IMR-90 (cell line): ENCODE data around the gene IGF1. TPM values are rescaled to one million over a fixed set of nuclear protein-coding genes. Genes with fewer than 3 reads are reported as not detected.

Source experiments
- ATAC-seq: fragments of 200-7000 bp; cut with Tn5 transposase; 2 replicates; pipeline ENCODE4 v1.9.1; 2020; ENCODE audit warnings: low read depth, mild to moderate bottlenecking, moderate library complexity
- BruUV-seq: library from RNA; stranded (reverse); fragments of 400-500 nt; replicated peaks from 2 replicates; lab custom pipeline; 2021; lab: Mats Ljungman, UMichigan
- CTCF ChIA-PET: fragments of 300-600 bp; formaldehyde crosslinking; extraction: SDS; loops from one replicate; lab custom pipeline; 2021; ENCODE audit warnings: antibody characterized with exemption; lab: Yijun Ruan, JAX
- POLR2A ChIA-PET: fragments of 300-600 bp; sonication (Branson Sonifier 250); formaldehyde crosslinking; loops from one replicate; lab custom pipeline; 2022; ENCODE audit warnings: antibody characterized with exemption; ENCODE audit not compliant: unreplicated experiment; lab: Charles Lee
- DNase-seq: peaks from one replicate; pipeline ENCODE4 v3.0.0; 2013
- H2AFZ ChIP-seq: replicated peaks from 2 replicates; pipeline ENCODE3; 2013; ENCODE audit warnings: low read length, mild to moderate bottlenecking; ENCODE audit not compliant: poor library complexity
- H2AK5ac ChIP-seq: 2 replicates; pipeline ENCODE4 v1.6.1; 2013; ENCODE audit warnings: low read depth, low read length, inconsistent platforms
- H2AK9ac ChIP-seq: replicated peaks from 2 replicates; pipeline ENCODE3; 2013; ENCODE audit warnings: mild to moderate bottlenecking, low read depth, low read length, moderate library complexity; ENCODE audit not compliant: poor library complexity
- H2BK120ac ChIP-seq: 2 replicates; pipeline ENCODE4 v1.6.1; 2013; ENCODE audit warnings: low read depth, low read length, inconsistent platforms
- H2BK15ac ChIP-seq: 3 replicates; pipeline ENCODE4 v1.6.1; 2013; ENCODE audit warnings: low read depth, low read length, inconsistent platforms
- H2BK20ac ChIP-seq: 2 replicates; pipeline ENCODE4 v1.6.1; 2013; ENCODE audit warnings: low read depth, mild to moderate bottlenecking, inconsistent platforms, low read length, moderate library complexity
- H2BK5ac ChIP-seq: 2 replicates; pipeline ENCODE4 v1.6.1; 2013; ENCODE audit warnings: mild to moderate bottlenecking, low read depth, low read length, inconsistent platforms; ENCODE audit not compliant: poor library complexity, severe bottlenecking
- H3K14ac ChIP-seq: replicated peaks from 2 replicates; pipeline ENCODE4 v1.6.1; 2013; ENCODE audit warnings: low read depth, low read length, inconsistent platforms
- H3K18ac ChIP-seq: 2 replicates; pipeline ENCODE4 v1.6.1; 2013; ENCODE audit warnings: low read depth, low read length, control low read depth
- H3K23ac ChIP-seq: 2 replicates; pipeline ENCODE4 v1.6.1; 2013; ENCODE audit warnings: low read depth, low read length, inconsistent platforms
- H3K27ac ChIP-seq: 2 replicates; pipeline ENCODE4 v1.5.1; 2013; ENCODE audit warnings: mild to moderate bottlenecking, control low read depth, low read length; ENCODE audit not compliant: insufficient read depth
- H3K27me3 ChIP-seq: 2 replicates; pipeline ENCODE4 v1.6.1; 2013; ENCODE audit warnings: low read length; ENCODE audit not compliant: control insufficient read depth, insufficient read depth
- H3K36me3 ChIP-seq: 2 replicates; pipeline ENCODE4 v1.6.1; 2013; ENCODE audit warnings: low read length, mixed read lengths; ENCODE audit not compliant: control insufficient read depth, insufficient read depth
- H3K4ac ChIP-seq: 2 replicates; pipeline ENCODE4 v1.6.1; 2013; ENCODE audit warnings: low read depth, low read length, inconsistent platforms
- H3K4me1 ChIP-seq: 2 replicates; pipeline ENCODE4 v1.6.1; 2013; ENCODE audit warnings: low read length, mixed read lengths; ENCODE audit not compliant: control insufficient read depth, insufficient read depth
- H3K4me2 ChIP-seq: 2 replicates; pipeline ENCODE4 v1.6.1; 2013; ENCODE audit warnings: low read depth, mild to moderate bottlenecking, control low read depth, low read length, moderate library complexity
- H3K4me3 ChIP-seq: 2 replicates; pipeline ENCODE4 v1.5.1; 2013; ENCODE audit warnings: low read depth, mild to moderate bottlenecking, control low read depth, low read length, moderate library complexity; ENCODE audit not compliant: insufficient read depth
- H3K56ac ChIP-seq: 2 replicates; pipeline ENCODE4 v1.6.1; 2013; ENCODE audit warnings: low read length, inconsistent platforms; ENCODE audit not compliant: insufficient read depth; ENCODE audit errors: extremely low read depth
- H3K79me1 ChIP-seq, 2 experiments: 2 replicates each; pipeline ENCODE4 v1.6.1; 2013; ENCODE audit warnings: low read length in 2 of 2, inconsistent platforms in 1 of 2, low read depth in 1 of 2
- H3K9ac ChIP-seq: 2 replicates; pipeline ENCODE4 v1.6.1; 2013; ENCODE audit warnings: low read depth, low read length, control low read depth
- H3K9me1 ChIP-seq: 2 replicates; pipeline ENCODE4 v1.6.1; 2013; ENCODE audit warnings: low read length, inconsistent platforms; ENCODE audit not compliant: insufficient read depth
- H3K9me3 ChIP-seq: 2 replicates; pipeline ENCODE4 v1.6.1; 2013; ENCODE audit warnings: low read length; ENCODE audit not compliant: control insufficient read depth, insufficient read depth
- H4K20me1 ChIP-seq: 2 replicates; pipeline ENCODE4 v1.6.1; 2013; ENCODE audit warnings: low read length, inconsistent platforms; ENCODE audit not compliant: insufficient read depth
- H4K5ac ChIP-seq: 2 replicates; pipeline ENCODE4 v1.6.1; 2013; ENCODE audit warnings: mild to moderate bottlenecking, low read depth, low read length, control low read depth
- H4K8ac ChIP-seq, 2 experiments: 2 replicates each; pipeline ENCODE4 v1.6.1; 2013; ENCODE audit warnings: low read depth in 2 of 2, low read length in 2 of 2, control low read depth in 1 of 2, inconsistent platforms in 1 of 2
- H4K91ac ChIP-seq: 2 replicates; pipeline ENCODE4 v1.6.1; 2013; ENCODE audit warnings: low read depth, low read length, inconsistent platforms; ENCODE audit not compliant: insufficient read depth
- BHLHE40 ChIP-seq: fragments of 150-350 bp; IDR thresholded peaks from 2 replicates; pipeline ENCODE4 v1.6.1; 2016; ENCODE audit warnings: mild to moderate bottlenecking, low read depth, low read length
- CEBPB ChIP-seq: IDR thresholded peaks from 2 replicates; pipeline ENCODE4 v1.6.1; 2012; ENCODE audit warnings: low read depth, low read length, improper control_type of control experiment
- CHD1 ChIP-seq: IDR thresholded peaks from 2 replicates; pipeline ENCODE4 v1.6.1; 2012; ENCODE audit warnings: low read depth, low read length, improper control_type of control experiment
- CTCF ChIP-seq: conservative IDR thresholded peaks from 2 replicates; pipeline ENCODE4 v1.5.1; 2012; ENCODE audit warnings: mild to moderate bottlenecking, low read depth, low read length, improper control_type of control experiment
- ELK1 ChIP-seq: fragments of 150-350 bp; IDR thresholded peaks from 2 replicates; pipeline ENCODE4 v1.6.1; 2016; ENCODE audit warnings: low read depth, mild to moderate bottlenecking, low read length, moderate library complexity, borderline replicate concordance
- FOS ChIP-seq: fragments of 150-350 bp; IDR thresholded peaks from 2 replicates; pipeline ENCODE4 v1.6.1; 2016; ENCODE audit warnings: low read depth, low read length
- MAFK ChIP-seq: IDR thresholded peaks from 2 replicates; pipeline ENCODE4 v1.6.1; 2012; ENCODE audit warnings: low read depth, low read length, improper control_type of control experiment
- MAZ ChIP-seq: IDR thresholded peaks from 2 replicates; pipeline ENCODE4 v1.6.1; 2012; ENCODE audit warnings: low read depth, mild to moderate bottlenecking, low read length, improper control_type of control experiment, moderate library complexity, borderline replicate concordance
- MXI1 ChIP-seq: IDR thresholded peaks from 2 replicates; pipeline ENCODE4 v1.6.1; 2012; ENCODE audit warnings: low read depth, mild to moderate bottlenecking, low read length, moderate library complexity, borderline replicate concordance
- NFE2L2 ChIP-seq: fragments of 150-350 bp; IDR thresholded peaks from 2 replicates; pipeline ENCODE4 v1.6.1; 2016; ENCODE audit warnings: low read depth, mild to moderate bottlenecking, low read length
- POLR2A ChIP-seq: IDR thresholded peaks from 2 replicates; pipeline ENCODE4 v1.6.1; 2012; ENCODE audit warnings: mild to moderate bottlenecking, low read depth, low read length
- RAD21 ChIP-seq: IDR thresholded peaks from 2 replicates; pipeline ENCODE4 v1.6.1; 2012; ENCODE audit warnings: low read length, improper control_type of control experiment
- RCOR1 ChIP-seq: IDR thresholded peaks from 2 replicates; pipeline ENCODE4 v1.6.1; 2012; ENCODE audit warnings: mild to moderate bottlenecking, low read length, improper control_type of control experiment; ENCODE audit not compliant: insufficient replicate concordance
- RFX5 ChIP-seq: IDR thresholded peaks from 2 replicates; pipeline ENCODE4 v1.8.0; 2012; ENCODE audit warnings: low read depth, mild to moderate bottlenecking, low read length, moderate library complexity
- SMC3 ChIP-seq: fragments of 150-350 bp; IDR thresholded peaks from 2 replicates; pipeline ENCODE4 v1.6.1; 2016; ENCODE audit warnings: low read depth, mild to moderate bottlenecking, antibody characterized with exemption, low read length, moderate library complexity
- USF2 ChIP-seq: fragments of 150-350 bp; IDR thresholded peaks from 2 replicates; pipeline ENCODE4 v1.6.1; 2017; ENCODE audit warnings: mild to moderate bottlenecking, antibody characterized with exemption, low read length, low read depth
- WGBS, 2 experiments: methylation state at CpG; one replicate each; pipeline versions ENCODE4 v1.1.5 to v1.1.7; 2013; ENCODE audit warnings: missing lambda C conversion rate in 2 of 2; ENCODE audit not compliant: insufficient read length in 1 of 2; ENCODE audit errors: extremely low coverage in 2 of 2; 5-methylcytosine and 5-hydroxymethylcytosine counted together
- dilution Hi-C: fragments of 300-500 bp; cut with HindIII; formaldehyde crosslinking; loops from one replicate; pipeline ENCODE4 v1.14.3; 2018; ENCODE audit warnings: low sequenced_read_pairs; ENCODE audit not compliant: unreplicated experiment
- in situ Hi-C: fragments of 300-500 bp; cut with MboI; formaldehyde crosslinking; loops from 3 replicates; pipeline ENCODE4 v1.14.3; 2019; ENCODE audit warnings: low sequenced_read_pairs, inconsistent platforms, mixed read lengths
- intact Hi-C: fragments of 100-400 bp; cut with micrococcal nuclease; formaldehyde crosslinking; loops from 2 replicates; pipeline ENCODE4 v1.10.0; 2022
- polyA plus RNA-seq, 3 experiments: library from polyadenylated mRNA; depleted of rRNA; stranded (reverse); fragments of >200 nt; gene quantifications; 2 replicates each; pipeline ENCODE4 v1.2.3, GENCODE V29; 2012; ENCODE audit warnings: low replicate concordance in 1 of 3
- total RNA-seq: library from RNA; depleted of rRNA; stranded (reverse); fragments of >200 nt; gene quantifications from 2 replicates; pipeline ENCODE4 v1.2.3, GENCODE V29; 2012

The IGF1 gene
- total and polyA plus RNA-seq, 2 of the 4 experiments (the other 2 are of a cell fraction): under 0.01 to 0.12 TPM

DNA sequence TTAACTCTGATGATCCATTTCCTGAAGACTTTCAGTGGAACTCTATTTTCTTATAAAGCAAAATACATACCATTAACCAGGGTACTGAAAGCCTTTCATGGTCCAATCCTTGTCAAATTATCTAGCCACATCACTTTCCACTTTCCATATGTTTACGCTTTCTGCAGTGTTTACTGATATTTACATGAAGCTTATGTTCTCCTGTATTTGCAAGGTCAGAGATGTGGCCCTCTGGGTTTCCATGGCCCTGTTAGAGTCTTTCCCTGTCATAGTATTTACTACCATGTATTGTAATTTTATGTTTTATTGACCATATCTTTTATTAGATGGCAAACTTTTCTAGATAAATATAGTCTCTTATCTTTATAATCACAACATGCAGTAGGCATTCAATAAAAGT lies 23.5 kb upstream of the IGF1 start:
- no peak overlapping the region for H3K23ac ChIP-seq
- H2AFZ ChIP-seq: no peak overlapping the region
- H2BK120ac ChIP-seq: no peak overlapping the region
- H3K4ac ChIP-seq: no peak overlapping the region
- no peak overlapping the region for H2AK5ac ChIP-seq
- H4K91ac ChIP-seq: no peak overlapping the region
- WGBS, 2 experiments: no CpG with 5 or more reads among the region's 1 CpG
- H4K5ac ChIP-seq: no peak overlapping the region
- BruUV-seq: no TSS peak
- H4K8ac ChIP-seq: no peak overlapping the region
- H2BK20ac ChIP-seq: no peak overlapping the region
- H2BK15ac ChIP-seq: no peak overlapping the region
- no peak for ATAC-seq
- no peaks in the 10 kb centered on the region for H3K9me1 ChIP-seq
- in situ Hi-C loops: no loop called here
- TF ChIP-seq RAD21: no peak
- no peak for TF ChIP-seq POLR2A
- no peak for TF ChIP-seq CTCF
- TF ChIP-seq ELK1: no peak
- TF ChIP-seq RCOR1: no peak
- TF ChIP-seq BHLHE40: no peak
- no peak for TF ChIP-seq FOS
- TF ChIP-seq MXI1: no peak
- TF ChIP-seq MAZ: no peak
- no peak for TF ChIP-seq CEBPB
- no peak for TF ChIP-seq MAFK
- no peak for TF ChIP-seq SMC3
- no peak for TF ChIP-seq NFE2L2
- no peak for TF ChIP-seq CHD1
- no peak for TF ChIP-seq USF2
- TF ChIP-seq RFX5: no peak
- H3K4me2 ChIP-seq: no peak overlapping the region
- H3K36me3 ChIP-seq: no peaks in the 10 kb centered on the region
- no peak overlapping the region for H3K27ac ChIP-seq
- H4K20me1 ChIP-seq: no peaks in the 10 kb centered on the region
- no peaks in the 10 kb centered on the region for H3K9me3 ChIP-seq
- no peak overlapping the region for H3K14ac ChIP-seq
- H3K4me3 ChIP-seq: no peak overlapping the region
- DNase-seq: no peak
- no peaks in the 10 kb centered on the region for H3K79me1 ChIP-seq
- H2AK9ac ChIP-seq: no peak overlapping the region
- no peak overlapping the region for H3K9ac ChIP-seq
- CTCF ChIA-PET: no interaction called here
- H3K27me3 ChIP-seq: no peaks in the 10 kb centered on the region
- no peak overlapping the region for H3K18ac ChIP-seq
- intact Hi-C loops: no loop called here
- dilution Hi-C loops: no loop called here
- POLR2A ChIA-PET: no interaction called here
- H2BK5ac ChIP-seq: no peak overlapping the region
- no peaks in the 10 kb centered on the region for H3K4me1 ChIP-seq
- H3K56ac ChIP-seq: no peak overlapping the region
